CD4-positive, alpha-beta T cell treated with Interleukin-4 for 1 hour (primary cell): Measurements from ENCODE around the gene KIR2DL1.
"Not testable (repeated sequence)": the region's sequence is repeated elsewhere in the genome, so short reads cannot be mapped to it uniquely, and the experiment has no call there.

Experiments used
- DNase-seq, 2 donors: peaks; one replicate each; pipeline ENCODE4 v3.0.0-alpha.2; 2020 to 2022

Gene KIR2DL1

DNA sequence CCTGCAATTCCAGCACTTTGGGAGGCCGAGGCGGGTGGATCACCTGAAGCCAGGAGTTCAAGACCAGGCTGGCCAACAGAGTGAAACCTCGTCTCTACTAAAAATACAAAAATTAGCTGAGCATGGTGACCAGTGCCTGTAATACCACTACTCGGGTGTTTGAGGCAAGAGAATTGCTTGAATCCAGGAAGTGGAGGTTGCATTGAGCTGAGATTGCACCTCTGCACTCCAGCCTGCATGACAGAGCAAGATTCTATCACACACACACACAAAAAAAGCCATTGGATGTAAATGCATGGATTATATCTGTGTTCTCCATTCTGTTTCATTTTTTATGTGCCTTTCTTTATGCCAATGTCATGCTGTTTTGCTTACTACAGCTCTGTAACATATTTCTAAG lies 54.8 kb downstream of the KIR2DL1 start:
- DNase-seq = not testable (repeated sequence)

- peak in 1 of 2 donors; percentile 72 for DNase-seq
Measured at GRCh38 chr19:54825326-54825725, 55.7 kb downstream of the KIR2DL1 start.

DNA sequence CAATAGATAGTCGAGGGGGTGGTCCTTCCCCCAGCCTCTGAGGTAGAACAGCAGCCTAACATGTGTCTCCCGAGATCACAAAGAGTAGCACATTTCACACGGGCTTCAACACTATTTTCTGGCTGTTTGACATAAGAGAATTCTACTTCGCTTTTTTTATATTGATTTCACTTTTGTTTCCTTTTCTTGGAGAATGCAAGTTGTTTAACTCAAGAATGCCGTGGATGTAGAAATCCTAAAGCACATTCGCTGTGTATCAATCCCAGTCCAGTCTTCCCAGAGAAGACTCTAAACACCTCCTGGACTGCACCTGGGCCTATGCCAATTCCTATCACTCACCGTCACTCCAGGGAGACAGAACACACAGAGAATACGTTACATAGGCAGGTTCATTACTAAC lies 58.5 kb downstream of the KIR2DL1 start:
- not testable (repeated sequence) for DNase-seq

DNA sequence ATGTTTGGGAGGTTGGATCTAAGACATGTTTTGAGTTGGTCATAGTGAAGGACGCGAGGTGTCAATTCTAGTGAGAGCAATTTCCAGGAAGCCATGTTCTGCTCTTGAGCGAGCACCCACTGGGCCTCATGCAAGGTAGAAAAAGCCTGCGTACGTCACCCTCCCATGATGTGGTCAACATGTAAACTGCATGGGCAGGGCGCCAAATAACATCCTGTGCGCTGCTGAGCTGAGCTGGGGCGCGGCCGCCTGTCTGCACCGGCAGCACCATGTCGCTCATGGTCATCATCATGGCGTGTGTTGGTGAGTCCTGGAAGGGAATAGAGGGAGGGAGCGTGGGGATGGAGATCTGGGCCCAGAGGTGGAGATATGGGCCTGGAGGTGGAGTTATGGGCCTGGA lies 62.9 kb downstream of the KIR2DL1 start, which contains the start of gene KIR2DS4:
Gene KIR2DS4, plus strand, starts transcription at position 181 of the 400 bp plus-strand sequence.
- DNase-seq = not testable (repeated sequence)
